HFFc6 (cell line): ENCODE measurements around the gene PRMT7. TPM values are rescaled to one million over a fixed set of nuclear protein-coding genes. Genes with fewer than 3 reads are reported as not detected.

Source experiments
- DNase-seq: peaks from one replicate; pipeline ENCODE4 v3.0.0-alpha.2; 2018
- H3K27ac Mint-ChIP-seq: 2 replicates; pipeline ENCODE4 v1.8.0; 2020; ENCODE audit warnings: mild to moderate bottlenecking, mixed read lengths
- H3K27me3 Mint-ChIP-seq: 2 replicates; pipeline ENCODE4 v1.8.0; 2021; ENCODE audit warnings: mild to moderate bottlenecking, moderate library complexity, mixed read lengths; ENCODE audit not compliant: insufficient read depth
- H3K36me3 Mint-ChIP-seq: 2 replicates; pipeline ENCODE4 v1.8.0; 2021; ENCODE audit warnings: low read depth, mixed read lengths
- H3K4me1 Mint-ChIP-seq: 2 replicates; pipeline ENCODE4 v1.8.0; 2020; ENCODE audit warnings: low read depth, mixed read lengths
- H3K4me3 Mint-ChIP-seq: 2 replicates; pipeline ENCODE4 v1.8.0; 2020; ENCODE audit warnings: mild to moderate bottlenecking, moderate library complexity, mixed read lengths
- H3K9me3 Mint-ChIP-seq: 2 replicates; pipeline ENCODE4 v1.8.0; 2020; ENCODE audit warnings: mild to moderate bottlenecking, mixed read lengths
- CTCF ChIP-seq: fragments of 200-600 bp; sonication (generic); IDR thresholded peaks from 2 replicates; pipeline ENCODE4 v1.5.0; 2021; ENCODE audit warnings: antibody characterized with exemption, mild to moderate bottlenecking
- total RNA-seq, 6 experiments: library from RNA; stranded (reverse); fragmentation: NEBNext Ultra II Directional; extraction: Animal tissue kit (Norgen Biotek cat#: 25700); gene quantifications; 2 replicates in 1 of 6; 3 replicates in 5 of 6; pipeline ENCODE4 v1.2.3, GENCODE V29; 2021

The PRMT7 gene
- total RNA-seq, 6 experiments from 2014 or later, result 32.1 to 37.7 (median 36.4) TPM

GRCh38 chr16:68366062-68366461, 55.2 kb downstream of the PRMT7 start:
- peaks cover 20% of the 10 kb centered on the region for H3K27me3 Mint-ChIP-seq
- H3K9me3 Mint-ChIP-seq, result no peaks in the 10 kb centered on the region
- TF ChIP-seq CTCF, result no peak
- H3K4me3 Mint-ChIP-seq, result no peak overlapping the region
- no peak for DNase-seq
- H3K4me1 Mint-ChIP-seq, result peaks cover 18% of the 10 kb centered on the region
- no peak overlapping the region for H3K27ac Mint-ChIP-seq
- no peaks in the 10 kb centered on the region for H3K36me3 Mint-ChIP-seq

- H3K4me3 Mint-ChIP-seq, result no peak overlapping the region
- TF ChIP-seq CTCF, result peak; percentile 82
- peaks cover 18% of the 10 kb centered on the region for H3K4me1 Mint-ChIP-seq
- H3K27me3 Mint-ChIP-seq, result peaks cover 20% of the 10 kb centered on the region
- no peak overlapping the region for H3K27ac Mint-ChIP-seq
- H3K36me3 Mint-ChIP-seq, result no peaks in the 10 kb centered on the region
- peak; percentile 28 for DNase-seq
- H3K9me3 Mint-ChIP-seq, result no peaks in the 10 kb centered on the region
Observed at GRCh38 chr16:68367030-68367429, 56.2 kb downstream of the PRMT7 start.

GRCh38 chr16:68367440-68367839, 56.6 kb downstream of the PRMT7 start:
- no peaks in the 10 kb centered on the region for H3K36me3 Mint-ChIP-seq
- H3K27me3 Mint-ChIP-seq, result peaks cover 20% of the 10 kb centered on the region
- no peak overlapping the region for H3K27ac Mint-ChIP-seq

GRCh38 chr16:68367891-68368290, 57.1 kb downstream of the PRMT7 start:
- no peak overlapping the region for H3K4me3 Mint-ChIP-seq
- no peak overlapping the region for H3K27ac Mint-ChIP-seq
- peaks cover 18% of the 10 kb centered on the region for H3K4me1 Mint-ChIP-seq
- H3K27me3 Mint-ChIP-seq, result peaks cover 20% of the 10 kb centered on the region
- no peaks in the 10 kb centered on the region for H3K36me3 Mint-ChIP-seq
- no peaks in the 10 kb centered on the region for H3K9me3 Mint-ChIP-seq
- DNase-seq, result no peak
- TF ChIP-seq CTCF, result no peak

More at GRCh38 chr16:68367440-68367839, 56.6 kb downstream of the PRMT7 start:
- no peak for DNase-seq
- Mint-ChIP-seq H3K4me1 (peaks cover 18% of the 10 kb centered on the region), H3K9me3 (no peaks in the 10 kb centered on the region), H3K4me3 (no peak overlapping the region)
- TF ChIP-seq CTCF, result no peak

- H3K27ac Mint-ChIP-seq, result no peak overlapping the region
- H3K36me3 Mint-ChIP-seq, result no peaks in the 10 kb centered on the region
- no peak for DNase-seq
- no peak for TF ChIP-seq CTCF
- H3K4me1 Mint-ChIP-seq, result peaks cover 18% of the 10 kb centered on the region
- H3K9me3 Mint-ChIP-seq, result no peaks in the 10 kb centered on the region
- no peak overlapping the region for H3K4me3 Mint-ChIP-seq
- H3K27me3 Mint-ChIP-seq, result peaks cover 21% of the 10 kb centered on the region
Observed at GRCh38 chr16:68368301-68368888, 57.6 kb downstream of the PRMT7 start.
